ENCODE measurements around the gene COPS3. TPM values are rescaled to one million over a fixed set of nuclear protein-coding genes. Genes with fewer than 3 reads are reported as not detected.

COPS3 gene
- total RNA-seq, 1 experiment from 2014 or later = 113 TPM

GRCh38 chr17:17203173-17203730, 77.8 kb downstream of the COPS3 start:
- H2BK12ac ChIP-seq (ENCODE audit: insufficient read length, low read depth, low read length) = no peak overlapping the region
- H3K27me3 ChIP-seq (ENCODE audit: insufficient read depth, low read length) = no peaks in the 10 kb centered on the region
- H3K79me2 ChIP-seq (ENCODE audit: insufficient read depth, low read length) = no peaks in the 10 kb centered on the region
- H3K4me2 ChIP-seq (ENCODE audit: insufficient read depth, insufficient read length, low read length) = no peak overlapping the region
- no peak overlapping the region for H4K91ac ChIP-seq (ENCODE audit: insufficient read length, low read depth, low read length)
- H3K4me1 ChIP-seq (ENCODE audit: insufficient read depth, low read length) = no peaks in the 10 kb centered on the region
- H3K4me3 Mint-ChIP-seq = no peak overlapping the region
- no peak overlapping the region for H3T11ph ChIP-seq (ENCODE audit: low read length)
- no peak overlapping the region; a peak in 2 of 7 replicates for H3K27ac Mint-ChIP-seq
- H4K20me1 ChIP-seq (ENCODE audit: control insufficient read depth, insufficient read depth, insufficient read length) = no peaks in the 10 kb centered on the region
- H3K23me2 ChIP-seq (ENCODE audit: insufficient read length, low read depth, low read length, poor library complexity, severe bottlenecking) = peaks cover 3% of the 10 kb centered on the region
- H2BK20ac ChIP-seq (ENCODE audit: low read depth, low read length, poor library complexity, severe bottlenecking) = no peak overlapping the region
- H3K9me3 Mint-ChIP-seq = no peaks in the 10 kb centered on the region
- H3K27ac ChIP-seq (ENCODE audit: insufficient read length, low read depth, low read length) = no peak overlapping the region
- no peaks in the 10 kb centered on the region for H3K4me1 Mint-ChIP-seq
- H2AK5ac ChIP-seq (ENCODE audit: insufficient read length, low read length) = no peak overlapping the region
- H3K36me3 Mint-ChIP-seq (ENCODE audit: insufficient read depth in 1 of 3, low read depth in 3 of 3) = no peaks in the 10 kb centered on the region
- no peaks in the 10 kb centered on the region for H3K27me3 Mint-ChIP-seq (ENCODE audit: low read depth)
- no peak overlapping the region for H3K23ac ChIP-seq (ENCODE audit: insufficient read length, low read depth, low read length)
- no peak overlapping the region for H3K18ac ChIP-seq (ENCODE audit: insufficient read length, low read depth, low read length)
- no peak overlapping the region for H2BK120ac ChIP-seq (ENCODE audit: low read depth, low read length, poor library complexity, severe bottlenecking)
- H3K79me1 ChIP-seq (ENCODE audit: insufficient read depth, low read depth, low read length, poor library complexity, severe bottlenecking) = no peaks in the 10 kb centered on the region
- WGBS (ENCODE audit: extremely low coverage, insufficient read length, low lambda C conversion rate) = no CpG with 5 or more reads among the region's 15 CpGs
- no peak overlapping the region for H3K9ac ChIP-seq (ENCODE audit: extremely low read depth, insufficient read length, low read length)
- no peak overlapping the region for H4K8ac ChIP-seq (replicated peaks; ENCODE audit: insufficient read length, low read depth, low read length)
- H3K56ac ChIP-seq (ENCODE audit: insufficient read length, low read depth, low read length) = no peak overlapping the region
- no peak overlapping the region for H2AFZ ChIP-seq (ENCODE audit: low read length)
- no peak overlapping the region for H3K14ac ChIP-seq (ENCODE audit: insufficient read depth, low read length)
- H2BK15ac ChIP-seq (ENCODE audit: low read depth, low read length) = no peak overlapping the region
- no peak overlapping the region for H2BK5ac ChIP-seq (ENCODE audit: insufficient read length, low read length)
- no peak overlapping the region for H4K5ac ChIP-seq (ENCODE audit: insufficient read length, low read depth, low read length)
- no peak for TF ChIP-seq CTCF (conservative IDR thresholded peaks at IDR 0.05)
- H3K4ac ChIP-seq (ENCODE audit: low read depth, low read length) = no peak overlapping the region
- H3K9me3 ChIP-seq (ENCODE audit: control insufficient read depth, low read depth, low read length) = no peaks in the 10 kb centered on the region
- no peak for DNase-seq
